GM23248 (cell line): ENCODE results near the gene HOXB2. TPM values are rescaled to one million over a fixed set of nuclear protein-coding genes. Genes with fewer than 3 reads are reported as not detected.

ENCODE experiments used
- DNase-seq: peaks from one replicate; pipeline ENCODE4 v3.0.0-alpha.2; 2015
- H2AFZ ChIP-seq: fragments of 200-600 bp; sonication (generic); 2 replicates; pipeline ENCODE4 v1.6.1; 2016; ENCODE audit warnings: antibody characterized with exemption
- H3F3A ChIP-seq: fragments of 200-600 bp; sonication (generic); 2 replicates; pipeline ENCODE4 v1.6.1; 2016; ENCODE audit warnings: mild to moderate bottlenecking, antibody characterized with exemption, mixed run types; ENCODE audit not compliant: insufficient read depth
- H3K27ac ChIP-seq: fragments of 200-600 bp; sonication (generic); 2 replicates; pipeline ENCODE4 v1.5.1; 2016; ENCODE audit warnings: mild to moderate bottlenecking
- H3K27me3 ChIP-seq: fragments of 200-600 bp; sonication (generic); replicated peaks from 2 replicates; pipeline ENCODE4 v1.6.1; 2016; ENCODE audit warnings: mild to moderate bottlenecking; ENCODE audit not compliant: insufficient read depth
- H3K36me3 ChIP-seq: fragments of 200-600 bp; sonication (generic); 2 replicates; pipeline ENCODE4 v1.6.1; 2016; ENCODE audit warnings: low read depth, mild to moderate bottlenecking
- H3K4me1 ChIP-seq: fragments of 200-600 bp; sonication (generic); 2 replicates; pipeline ENCODE4 v1.6.1; 2016; ENCODE audit warnings: mild to moderate bottlenecking; ENCODE audit not compliant: insufficient read depth
- H3K4me2 ChIP-seq: fragments of 200-600 bp; sonication (generic); one replicate; pipeline ENCODE4 v1.6.1; 2016; ENCODE audit warnings: mild to moderate bottlenecking; ENCODE audit not compliant: unreplicated experiment
- H3K4me3 ChIP-seq: fragments of 200-600 bp; sonication (generic); 2 replicates; pipeline ENCODE4 v1.5.1; 2016; ENCODE audit warnings: mild to moderate bottlenecking
- H3K79me2 ChIP-seq: fragments of 200-600 bp; sonication (generic); 2 replicates; pipeline ENCODE4 v1.6.1; 2016; ENCODE audit warnings: mild to moderate bottlenecking; ENCODE audit not compliant: insufficient read depth
- H3K9ac ChIP-seq: fragments of 200-600 bp; sonication (generic); 2 replicates; pipeline ENCODE4 v1.6.1; 2016; ENCODE audit warnings: mild to moderate bottlenecking
- H3K9me2 ChIP-seq: fragments of 200-600 bp; sonication (generic); 2 replicates; pipeline ENCODE4 v1.6.1; 2016; ENCODE audit warnings: mixed run types, mild to moderate bottlenecking, moderate library complexity; ENCODE audit not compliant: insufficient read depth
- H3K9me3 ChIP-seq: fragments of 200-600 bp; sonication (generic); one replicate; pipeline ENCODE4 v1.6.1; 2017; ENCODE audit warnings: low read depth
- H4K20me1 ChIP-seq: fragments of 200-600 bp; sonication (generic); 2 replicates; pipeline ENCODE4 v1.6.0; 2016; ENCODE audit not compliant: insufficient read depth
- EZH2 ChIP-seq: fragments of 200-600 bp; sonication (generic); IDR thresholded peaks from 2 replicates; pipeline ENCODE4 v1.6.1; 2018; ENCODE audit warnings: antibody characterized with exemption, mild to moderate bottlenecking; ENCODE audit not compliant: insufficient read depth, poor library complexity, severe bottlenecking
- EZH2phosphoT487 ChIP-seq: fragments of 200-600 bp; sonication (generic); IDR thresholded peaks from 2 replicates; pipeline ENCODE4 v1.6.1; 2018; ENCODE audit warnings: antibody characterized with exemption, moderate library complexity, mild to moderate bottlenecking, low read depth; ENCODE audit not compliant: insufficient read depth
- WGBS, 2 experiments: methylation state at CpG; one replicate each; pipeline ENCODE4 v1.1.6; 2015 to 2017; ENCODE audit warnings: low lambda C conversion rate in 2 of 2, low coverage in 1 of 2; ENCODE audit errors: missing lambda C conversion rate in 2 of 2; 5-methylcytosine and 5-hydroxymethylcytosine counted together
- in situ Hi-C: fragments of 300-500 bp; cut with MboI; formaldehyde crosslinking; loops from 2 replicates; pipeline ENCODE4 v1.15.0; 2020
- polyA plus RNA-seq: library from polyadenylated mRNA; unstranded; fragments of >200 nt; fragmentation: Nextera tagmentation; extraction: Ambion mirVana; gene quantifications from 2 replicates; pipeline ENCODE4 v1.2.1, GENCODE V29; 2016
- total RNA-seq: library from RNA; depleted of rRNA; stranded (reverse); fragments of >200 nt; shearing (Covaris generic); gene quantifications from 2 replicates; pipeline ENCODE4 v1.2.3, GENCODE V29; 2014

HOXB2 gene
- total and polyA plus RNA-seq, 2 experiments from 2014 or later, result 12.1 to 25.3 TPM

- no peaks in the 10 kb centered on the region for H3K36me3 ChIP-seq
- no peak for TF ChIP-seq EZH2phosphoT487
- no peak for TF ChIP-seq EZH2
- H3K4me2 ChIP-seq, result no peak overlapping the region
- H3K4me3 ChIP-seq, result no peak overlapping the region
- no peak for DNase-seq
- in situ Hi-C loops, result no loop called here
- no peaks in the 10 kb centered on the region for H3K27me3 ChIP-seq
- no peak overlapping the region for H3K27ac ChIP-seq
- no peak overlapping the region for H3K9ac ChIP-seq
- no peaks in the 10 kb centered on the region for H3K9me2 ChIP-seq
- H2AFZ ChIP-seq, result no peak overlapping the region
- no peaks in the 10 kb centered on the region for H3K9me3 ChIP-seq
- H3K4me1 ChIP-seq, result peaks cover 11% of the 10 kb centered on the region
- peaks cover 4% of the 10 kb centered on the region; the same call in 1 of the 2 replicates for H3K79me2 ChIP-seq
- H4K20me1 ChIP-seq, result no peaks in the 10 kb centered on the region
- peaks cover 11% of the 10 kb centered on the region; the same call in 1 of the 2 replicates for H3F3A ChIP-seq
- WGBS, 2 experiments, result 91 to 93% methylated on average over 10 of the region's 10 CpGs
These were observed 44.3 kb upstream of the HOXB2 start for GRCh38 chr17:48589060-48589830.

GRCh38 chr17:48588528-48588927 is 43.6 kb upstream of the HOXB2 start:
- H3F3A ChIP-seq, result peaks cover 18% of the 10 kb centered on the region; the same call in 1 of the 2 replicates
- no peak overlapping the region for H3K4me3 ChIP-seq
- no peak overlapping the region for H3K4me2 ChIP-seq
- in situ Hi-C loops, result no loop called here
- H3K4me1 ChIP-seq, result peaks cover 15% of the 10 kb centered on the region
- no peaks in the 10 kb centered on the region for H4K20me1 ChIP-seq
- peaks cover 8% of the 10 kb centered on the region for H3K79me2 ChIP-seq
- WGBS, 2 experiments, result 71 to 74% methylated on average over 2 of the region's 2 CpGs
- no peak overlapping the region for H3K27ac ChIP-seq
- H3K27me3 ChIP-seq, result no peaks in the 10 kb centered on the region
- no peaks in the 10 kb centered on the region for H3K36me3 ChIP-seq
- TF ChIP-seq EZH2phosphoT487 (no peak), EZH2 (no peak)
- DNase-seq, result peak; percentile 28
- no peak overlapping the region for H3K9ac ChIP-seq
- no peak overlapping the region for H2AFZ ChIP-seq
- no peaks in the 10 kb centered on the region for H3K9me3 ChIP-seq
- no peaks in the 10 kb centered on the region for H3K9me2 ChIP-seq

- 96 to 100% methylated on average over 2 of the region's 2 CpGs for WGBS, 2 experiments
- no peak overlapping the region for H3K4me2 ChIP-seq
- peaks cover 12% of the 10 kb centered on the region for H3K79me2 ChIP-seq
- in situ Hi-C loops, result no loop called here
- H3K4me1 ChIP-seq, result peaks cover 20% of the 10 kb centered on the region
- no peak overlapping the region for H3K9ac ChIP-seq
- H3K9me3 ChIP-seq, result no peaks in the 10 kb centered on the region
- H3F3A ChIP-seq, result peaks cover 23% of the 10 kb centered on the region; the same call in 1 of the 2 replicates
- no peak overlapping the region for H3K4me3 ChIP-seq
- H3K27me3 ChIP-seq, result no peaks in the 10 kb centered on the region
- DNase-seq, result no peak
- H3K9me2 ChIP-seq, result no peaks in the 10 kb centered on the region
- no peaks in the 10 kb centered on the region for H4K20me1 ChIP-seq
- no peak overlapping the region for H3K27ac ChIP-seq
- no peak overlapping the region for H2AFZ ChIP-seq
- H3K36me3 ChIP-seq, result no peaks in the 10 kb centered on the region
- no peak for TF ChIP-seq EZH2phosphoT487
- TF ChIP-seq EZH2, result no peak
These were observed 43.1 kb upstream of the HOXB2 start for GRCh38 chr17:48588074-48588415.

- Histone ChIP-seq H4K20me1 (no peaks in the 10 kb centered on the region), H3K4me1 (peaks cover 26% of the 10 kb centered on the region), H3K9me2 (no peaks in the 10 kb centered on the region), H3K4me2 (peak overlapping the region; percentile 11), H3K79me2 (peaks cover 13% of the 10 kb centered on the region), H3K27me3 (no peaks in the 10 kb centered on the region), H3F3A (peaks cover 28% of the 10 kb centered on the region; the same call in 1 of the 2 replicates), H3K4me3 (no peak overlapping the region), H3K27ac (no peak overlapping the region), H3K36me3 (no peaks in the 10 kb centered on the region), H3K9me3 (no peaks in the 10 kb centered on the region), H2AFZ (no peak overlapping the region), H3K9ac (0 out of 2 replicates have a peak overlapping the region, but pooled peaks have one; percentile 5)
- DNase-seq, result no peak
- no peak for TF ChIP-seq EZH2
- no peak for TF ChIP-seq EZH2phosphoT487
- in situ Hi-C loops, result no loop called here
- WGBS, 2 experiments, result 92 to 96% methylated on average over 5 of the region's 5 CpGs
These were observed 42.6 kb upstream of the HOXB2 start for GRCh38 chr17:48587276-48588073.
